RWPE1 (cell line): ENCODE data around the gene RPUSD4.

Source experiments
- CTCF ChIA-PET: fragments of 350-600 bp; sonication (Branson Sonifier 250); formaldehyde crosslinking; extraction: SDS; loops from one replicate; lab custom pipeline; 2021; lab: Yijun Ruan, JAX
- POLR2A ChIA-PET: fragments of 400-600 bp; formaldehyde crosslinking; extraction: SDS; loops from one replicate; lab custom pipeline; 2020; ENCODE audit warnings: antibody characterized with exemption; ENCODE audit not compliant: low non-redundant PET; lab: Yijun Ruan, JAX
- DNase-seq: peaks from one replicate; pipeline ENCODE4 v3.0.0; 2012; ENCODE audit warnings: low spot score
- H3K27ac ChIP-seq: fragments of 450-650 bp; 2 replicates; pipeline ENCODE4 v1.5.1; 2017
- CTCF ChIP-seq: fragments of 450-650 bp; conservative IDR thresholded peaks from 2 replicates; pipeline ENCODE4 v1.5.1; 2017; ENCODE audit warnings: low read depth, mild to moderate bottlenecking

RPUSD4 gene

GRCh38 chr11:126253265-126253664, 41.8 kb upstream of the RPUSD4 start:
- CTCF ChIA-PET = no interaction called here

GRCh38 chr11:126246636-126247035, 35.2 kb upstream of the RPUSD4 start:
- ChIA-PET POLR2A (no interaction called here), CTCF (no interaction called here)
- no peak overlapping the region for H3K27ac ChIP-seq
- DNase-seq = no peak
- no peak for TF ChIP-seq CTCF

More at GRCh38 chr11:126253265-126253664, 41.8 kb upstream of the RPUSD4 start:
- no peak for DNase-seq
- no peak overlapping the region for H3K27ac ChIP-seq
- TF ChIP-seq CTCF = no peak
- POLR2A ChIA-PET = no interaction called here

GRCh38 chr11:126233391-126233790, 21.9 kb upstream of the RPUSD4 start:
- ChIA-PET POLR2A (no interaction called here), CTCF (no interaction called here)

GRCh38 chr11:126232683-126233082, 21.2 kb upstream of the RPUSD4 start:
- CTCF ChIA-PET = no interaction called here
- DNase-seq = no peak
- no peak overlapping the region for H3K27ac ChIP-seq
- POLR2A ChIA-PET = no interaction called here
- no peak for TF ChIP-seq CTCF

More at GRCh38 chr11:126233391-126233790, 21.9 kb upstream of the RPUSD4 start:
- no peak overlapping the region for H3K27ac ChIP-seq
- no peak for DNase-seq
- TF ChIP-seq CTCF = no peak

- H3K27ac ChIP-seq = no peak overlapping the region
- ChIA-PET POLR2A (no interaction called here), CTCF (no interaction called here)
- no peak for TF ChIP-seq CTCF
- DNase-seq = no peak
These were observed 20.4 kb upstream of the RPUSD4 start for GRCh38 chr11:126231725-126232459.

- POLR2A ChIA-PET = no interaction called here
- DNase-seq = no peak
- CTCF ChIA-PET = interaction anchor here (0.6 kb wide), 1 partner anchor 382 kb away, joined by 5 read pairs; no protein-coding TSS in a partner anchor
These were observed 18.5 kb upstream of the RPUSD4 start for GRCh38 chr11:126229858-126230540.

More at GRCh38 chr11:126229858-126230540, 18.5 kb upstream of the RPUSD4 start:
- TF ChIP-seq CTCF = no peak
- no peak overlapping the region for H3K27ac ChIP-seq
